ENCODE results near the gene ARID3C. TPM values are rescaled to one million over a fixed set of nuclear protein-coding genes. Genes with fewer than 3 reads are reported as not detected.

ARID3C gene
- total and polyA plus RNA-seq, 2 of the 8 experiments (the other 6 are each of a cell fraction or from before 2014, with no cell fraction given): 0.08 TPM; not detected in 1

GRCh38 chr9:34651321-34651720, 22.5 kb upstream of the ARID3C start (continued):
- TF ChIP-seq BCL11A (IDR thresholded peaks at IDR 0.05; ENCODE audit: low read depth in 2 of 2, low read length in 2 of 2) (no peak), SAP30 (IDR thresholded peaks at IDR 0.05; ENCODE audit: insufficient read depth, insufficient replicate concordance, low read length) (no peak), YY1 (IDR thresholded peaks at IDR 0.05; ENCODE audit: low read depth, low read length) (no peak), TAF1 (IDR thresholded peaks at IDR 0.05; ENCODE audit: low read depth, low read length) (no peak), SP1 (IDR thresholded peaks at IDR 0.05; ENCODE audit: low read depth, low read length) (no peak), POU5F1 (IDR thresholded peaks at IDR 0.05; ENCODE audit: low read depth, low read length) (no peak), SP4 (IDR thresholded peaks at IDR 0.05; ENCODE audit: low read length) (no peak), CEBPB (IDR thresholded peaks at IDR 0.05; ENCODE audit: low read depth, low read length) (no peak)
- TF ChIP-seq, protein P1, sequence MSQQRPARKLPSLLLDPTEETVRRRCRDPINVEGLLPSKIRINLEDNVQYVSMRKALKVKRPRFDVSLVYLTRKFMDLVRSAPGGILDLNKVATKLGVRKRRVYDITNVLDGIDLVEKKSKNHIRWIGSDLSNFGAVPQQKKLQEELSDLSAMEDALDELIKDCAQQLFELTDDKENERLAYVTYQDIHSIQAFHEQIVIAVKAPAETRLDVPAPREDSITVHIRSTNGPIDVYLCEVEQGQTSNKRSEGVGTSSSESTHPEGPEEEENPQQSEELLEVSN (IDR thresholded peaks at IDR 0.05): no peak
